Right atrium auricular region (tissue), 2 donors: Measurements from ENCODE around the gene RAPGEF1. TPM values are rescaled to one million over a fixed set of nuclear protein-coding genes. Genes with fewer than 3 reads are reported as not detected.

Source experiments
- DNase-seq: peaks from one replicate; pipeline ENCODE4 v3.0.0-alpha.2; 2019; ENCODE audit warnings: low spot score
- H3K27ac ChIP-seq, 2 donors: fragments of 200-600 bp; sonication (generic); 1 replicate in 1 of 2; 2 replicates in 1 of 2; pipeline ENCODE4 v1.5.1; 2016 to 2019
- H3K27me3 ChIP-seq, 2 donors: fragments of 200-600 bp; sonication (generic); one replicate each; pipeline versions ENCODE4 v1.5.1 to v1.6.0; 2017 to 2019
- H3K36me3 ChIP-seq: fragments of 200-600 bp; sonication (generic); one replicate; pipeline ENCODE4 v1.5.1; 2016
- H3K4me1 ChIP-seq, 2 donors: fragments of 200-600 bp; sonication (generic); one replicate each; pipeline versions ENCODE4 v1.5.1 to v1.6.0; 2017 to 2019
- H3K4me3 ChIP-seq, 2 donors: fragments of 200-600 bp; sonication (generic); 1 replicate in 1 of 2; 2 replicates in 1 of 2; pipeline ENCODE4 v1.5.1; 2017 to 2019; ENCODE audit warnings: mild to moderate bottlenecking in 1 of 2, moderate library complexity in 1 of 2
- H3K9me3 ChIP-seq, 2 donors: fragments of 200-600 bp; sonication (generic); one replicate each; pipeline ENCODE4 v1.5.1; 2019
- total RNA-seq, 2 donors: library from RNA; depleted of rRNA; stranded (reverse); fragments of >200 nt; gene quantifications; one replicate each; pipeline ENCODE4 v1.1.0, GENCODE V29; 2016
- TF ChIP-seq, protein P1 (sequence below), 2 donors: fragments of 200-600 bp; sonication (generic); IDR thresholded peaks; one replicate each; pipeline ENCODE4 v1.5.1; 2019; ENCODE audit warnings: antibody characterized with exemption in 2 of 2

Gene RAPGEF1, protein sequence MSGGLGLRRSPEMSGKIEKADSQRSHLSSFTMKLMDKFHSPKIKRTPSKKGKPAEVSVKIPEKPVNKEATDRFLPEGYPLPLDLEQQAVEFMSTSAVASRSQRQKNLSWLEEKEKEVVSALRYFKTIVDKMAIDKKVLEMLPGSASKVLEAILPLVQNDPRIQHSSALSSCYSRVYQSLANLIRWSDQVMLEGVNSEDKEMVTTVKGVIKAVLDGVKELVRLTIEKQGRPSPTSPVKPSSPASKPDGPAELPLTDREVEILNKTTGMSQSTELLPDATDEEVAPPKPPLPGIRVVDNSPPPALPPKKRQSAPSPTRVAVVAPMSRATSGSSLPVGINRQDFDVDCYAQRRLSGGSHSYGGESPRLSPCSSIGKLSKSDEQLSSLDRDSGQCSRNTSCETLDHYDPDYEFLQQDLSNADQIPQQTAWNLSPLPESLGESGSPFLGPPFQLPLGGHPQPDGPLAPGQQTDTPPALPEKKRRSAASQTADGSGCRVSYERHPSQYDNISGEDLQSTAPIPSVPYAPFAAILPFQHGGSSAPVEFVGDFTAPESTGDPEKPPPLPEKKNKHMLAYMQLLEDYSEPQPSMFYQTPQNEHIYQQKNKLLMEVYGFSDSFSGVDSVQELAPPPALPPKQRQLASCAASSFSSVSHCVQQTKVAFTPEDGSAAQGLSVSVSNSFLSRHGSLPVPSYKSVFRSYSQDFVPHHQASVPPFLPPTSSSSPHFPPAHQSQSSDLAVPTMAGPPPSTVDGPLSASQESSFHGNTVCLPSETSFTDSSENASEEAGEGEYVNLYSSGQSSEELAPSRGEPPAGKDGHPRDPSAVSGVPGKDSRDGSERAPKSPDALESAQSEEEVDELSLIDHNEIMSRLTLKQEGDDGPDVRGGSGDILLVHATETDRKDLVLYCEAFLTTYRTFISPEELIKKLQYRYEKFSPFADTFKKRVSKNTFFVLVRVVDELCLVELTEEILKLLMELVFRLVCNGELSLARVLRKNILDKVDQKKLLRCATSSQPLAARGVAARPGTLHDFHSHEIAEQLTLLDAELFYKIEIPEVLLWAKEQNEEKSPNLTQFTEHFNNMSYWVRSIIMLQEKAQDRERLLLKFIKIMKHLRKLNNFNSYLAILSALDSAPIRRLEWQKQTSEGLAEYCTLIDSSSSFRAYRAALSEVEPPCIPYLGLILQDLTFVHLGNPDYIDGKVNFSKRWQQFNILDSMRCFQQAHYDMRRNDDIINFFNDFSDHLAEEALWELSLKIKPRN (N-terminal part only)
- total RNA-seq: 10 to 100 TPM; 59.5 to 65.1 TPM

DNA sequence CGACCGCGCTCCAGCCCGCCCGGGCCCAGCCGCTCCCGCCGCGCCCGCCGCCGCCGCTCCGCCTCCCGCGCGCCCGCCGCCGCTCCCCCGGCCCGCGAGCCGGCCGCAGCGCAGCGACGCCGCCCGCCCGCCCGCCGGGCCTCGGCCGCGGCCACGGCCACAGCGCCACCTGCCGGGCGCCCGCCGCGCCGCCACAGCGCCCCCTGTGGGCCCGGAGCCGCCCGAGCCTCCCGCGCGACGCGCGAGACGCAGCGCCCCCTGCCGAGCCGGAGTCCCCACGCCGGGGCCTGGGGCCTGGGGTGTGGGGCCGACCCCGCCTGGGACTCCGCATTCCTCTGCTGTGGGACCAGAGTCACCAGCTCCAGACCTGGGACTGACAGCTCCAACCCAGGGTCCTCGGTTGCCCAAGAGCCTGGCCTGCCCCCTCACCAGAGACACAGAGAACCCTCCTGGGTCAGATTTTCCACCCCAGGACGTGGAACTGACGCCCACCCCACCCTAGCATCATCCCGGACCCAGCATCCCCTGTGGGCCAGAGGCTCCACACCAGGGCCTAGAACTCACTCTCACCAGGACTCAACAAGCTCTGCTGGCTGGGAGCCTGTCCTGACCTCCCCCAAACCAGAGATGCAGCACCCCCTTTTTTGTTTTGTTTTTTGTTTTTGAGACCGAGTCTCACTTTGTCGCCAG lies at the start of gene RAPGEF1:
RAPGEF1 (minus strand) TSS at position 118 of the 690 bp plus-strand sequence. CDS start 246 bp downstream, outside the sequence.
- peaks cover 0 to 50% of the 10 kb centered on the region in 2 donors for H3K4me1 ChIP-seq
- no peaks in the 10 kb centered on the region for H3K27me3 ChIP-seq
- H3K4me3 ChIP-seq: peak within 1 kb of the TSS; percentile 55 to 58
- no peaks in the 10 kb centered on the region for H3K9me3 ChIP-seq
- no peaks in the 10 kb centered on the region for H3K36me3 ChIP-seq
- TF ChIP-seq, protein P1, sequence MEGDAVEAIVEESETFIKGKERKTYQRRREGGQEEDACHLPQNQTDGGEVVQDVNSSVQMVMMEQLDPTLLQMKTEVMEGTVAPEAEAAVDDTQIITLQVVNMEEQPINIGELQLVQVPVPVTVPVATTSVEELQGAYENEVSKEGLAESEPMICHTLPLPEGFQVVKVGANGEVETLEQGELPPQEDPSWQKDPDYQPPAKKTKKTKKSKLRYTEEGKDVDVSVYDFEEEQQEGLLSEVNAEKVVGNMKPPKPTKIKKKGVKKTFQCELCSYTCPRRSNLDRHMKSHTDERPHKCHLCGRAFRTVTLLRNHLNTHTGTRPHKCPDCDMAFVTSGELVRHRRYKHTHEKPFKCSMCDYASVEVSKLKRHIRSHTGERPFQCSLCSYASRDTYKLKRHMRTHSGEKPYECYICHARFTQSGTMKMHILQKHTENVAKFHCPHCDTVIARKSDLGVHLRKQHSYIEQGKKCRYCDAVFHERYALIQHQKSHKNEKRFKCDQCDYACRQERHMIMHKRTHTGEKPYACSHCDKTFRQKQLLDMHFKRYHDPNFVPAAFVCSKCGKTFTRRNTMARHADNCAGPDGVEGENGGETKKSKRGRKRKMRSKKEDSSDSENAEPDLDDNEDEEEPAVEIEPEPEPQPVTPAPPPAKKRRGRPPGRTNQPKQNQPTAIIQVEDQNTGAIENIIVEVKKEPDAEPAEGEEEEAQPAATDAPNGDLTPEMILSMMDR (IDR thresholded peaks at IDR 0.05): peak; percentile 85 to 92
- DNase-seq: no peak
- H3K27ac ChIP-seq: peak within 1 kb of the TSS; percentile 60 to 73

- no peaks in the 10 kb centered on the region for H3K27me3 ChIP-seq
- H3K9me3 ChIP-seq: no peaks in the 10 kb centered on the region
- DNase-seq: no peak
Measured at GRCh38 chr9:131788851-131789250, 49.0 kb upstream of the RAPGEF1 start.

GRCh38 chr9:131787838-131788237 lies 48.0 kb upstream of the RAPGEF1 start:
- no peak for DNase-seq
- H3K36me3 ChIP-seq: no peaks in the 10 kb centered on the region
- TF ChIP-seq, protein P1 (IDR thresholded peaks at IDR 0.05): no peak
- no peaks in the 10 kb centered on the region for H3K4me1 ChIP-seq
- no peak overlapping the region for H3K4me3 ChIP-seq
- H3K27ac ChIP-seq: no peak overlapping the region
- H3K27me3 ChIP-seq: no peaks in the 10 kb centered on the region
- peaks cover 0 to 5% of the 10 kb centered on the region in 2 donors for H3K9me3 ChIP-seq

More at GRCh38 chr9:131788851-131789250, 49.0 kb upstream of the RAPGEF1 start:
- TF ChIP-seq, protein P1 (IDR thresholded peaks at IDR 0.05): no peak
- no peaks in the 10 kb centered on the region for H3K4me1 ChIP-seq
- H3K4me3 ChIP-seq: no peak overlapping the region
- H3K36me3 ChIP-seq: no peaks in the 10 kb centered on the region
- H3K27ac ChIP-seq: no peak overlapping the region

GRCh38 chr9:131784748-131785501 lies 45.0 kb upstream of the RAPGEF1 start:
- Histone ChIP-seq H3K27ac (no peak overlapping the region), H3K36me3 (no peaks in the 10 kb centered on the region), H3K4me3 (no peak overlapping the region), H3K4me1 (no peaks in the 10 kb centered on the region), H3K9me3 (peaks cover 0 to 5% of the 10 kb centered on the region in 2 donors), H3K27me3 (no peaks in the 10 kb centered on the region)
- TF ChIP-seq, protein P1 (IDR thresholded peaks at IDR 0.05): no peak
- DNase-seq: no peak
